H9 (cell line): ENCODE measurements around the gene FPGS. TPM values are rescaled to one million over a fixed set of nuclear protein-coding genes. Genes with fewer than 3 reads are reported as not detected.
A peak's percentile ranks its signal among the peaks of the same experiment; 100 is the strongest.

ENCODE experiments used
- DNase-seq: peaks from one replicate; pipeline ENCODE4 v3.0.0-alpha.2; 2017
- H2AFZ ChIP-seq: one replicate; pipeline ENCODE4 v1.6.1; 2013; ENCODE audit warnings: mild to moderate bottlenecking, low read length, control low read depth, moderate library complexity
- H2AK5ac ChIP-seq: 2 replicates; pipeline ENCODE4 v1.6.1; 2013; ENCODE audit warnings: low read length, control low read depth, mixed read lengths; ENCODE audit not compliant: insufficient read length
- H2BK120ac ChIP-seq: one replicate; pipeline ENCODE4 v1.6.1; 2013; ENCODE audit warnings: low read depth, mild to moderate bottlenecking, low read length, control low read depth, inconsistent platforms; ENCODE audit not compliant: poor library complexity, severe bottlenecking
- H2BK12ac ChIP-seq: 2 replicates; pipeline ENCODE4 v1.6.1; 2013; ENCODE audit warnings: low read length, control low read depth, mixed read lengths, low read depth; ENCODE audit not compliant: insufficient read length
- H2BK15ac ChIP-seq: 2 replicates; pipeline ENCODE4 v1.6.1; 2013; ENCODE audit warnings: low read depth, low read length, control low read depth
- H2BK20ac ChIP-seq: one replicate; pipeline ENCODE4 v1.6.1; 2013; ENCODE audit warnings: low read depth, mild to moderate bottlenecking, low read length, control low read depth, inconsistent platforms; ENCODE audit not compliant: poor library complexity, severe bottlenecking
- H2BK5ac ChIP-seq: 2 replicates; pipeline ENCODE4 v1.6.1; 2013; ENCODE audit warnings: low read length, control low read depth, mixed read lengths; ENCODE audit not compliant: insufficient read length
- H3K14ac ChIP-seq: 2 replicates; pipeline ENCODE4 v1.6.1; 2013; ENCODE audit warnings: low read length, control low read depth; ENCODE audit not compliant: insufficient read depth
- H3K18ac ChIP-seq: 2 replicates; pipeline ENCODE4 v1.6.1; 2013; ENCODE audit warnings: low read depth, mild to moderate bottlenecking, mixed read lengths, low read length, control low read depth; ENCODE audit not compliant: insufficient read length
- H3K23ac ChIP-seq: 2 replicates; pipeline ENCODE4 v1.6.1; 2013; ENCODE audit warnings: low read length, control low read depth, mixed read lengths, low read depth; ENCODE audit not compliant: insufficient read length
- H3K23me2 ChIP-seq: 2 replicates; pipeline ENCODE4 v1.6.1; 2013; ENCODE audit warnings: low read depth, mild to moderate bottlenecking, mixed read lengths, low read length, control low read depth; ENCODE audit not compliant: insufficient read length, poor library complexity, severe bottlenecking
- H3K27ac ChIP-seq: 2 replicates; pipeline ENCODE4 v1.5.1; 2013; ENCODE audit warnings: low read length, control low read depth, mixed read lengths, low read depth; ENCODE audit not compliant: insufficient read length
- H3K27me3 ChIP-seq: 2 replicates; pipeline ENCODE4 v1.6.1; 2013; ENCODE audit warnings: low read length, control low read depth, inconsistent platforms; ENCODE audit not compliant: insufficient read depth
- H3K4ac ChIP-seq: 2 replicates; pipeline ENCODE4 v1.6.1; 2013; ENCODE audit warnings: low read depth, mild to moderate bottlenecking, control low read depth, inconsistent platforms, low read length, moderate library complexity
- H3K4me1 ChIP-seq: 2 replicates; pipeline ENCODE4 v1.6.1; 2013; ENCODE audit warnings: low read length, control low read depth, inconsistent platforms; ENCODE audit not compliant: insufficient read depth
- H3K4me2 ChIP-seq: 2 replicates; pipeline ENCODE4 v1.6.1; 2013; ENCODE audit warnings: low read length, control low read depth, mixed read lengths; ENCODE audit not compliant: insufficient read length, insufficient read depth
- H3K56ac ChIP-seq: 2 replicates; pipeline ENCODE4 v1.6.1; 2013; ENCODE audit warnings: low read depth, mild to moderate bottlenecking, mixed read lengths, low read length, control low read depth; ENCODE audit not compliant: insufficient read length
- H3K79me1 ChIP-seq: 2 replicates; pipeline ENCODE4 v1.6.1; 2013; ENCODE audit warnings: low read depth, mild to moderate bottlenecking, moderate library complexity, low read length, control low read depth, inconsistent platforms; ENCODE audit not compliant: insufficient read depth, poor library complexity, severe bottlenecking
- H3K79me2 ChIP-seq: 2 replicates; pipeline ENCODE4 v1.6.1; 2013; ENCODE audit warnings: low read length, control low read depth, inconsistent platforms; ENCODE audit not compliant: insufficient read depth
- H3K9ac ChIP-seq: 2 replicates; pipeline ENCODE4 v1.6.1; 2013; ENCODE audit warnings: low read length, control low read depth, mixed read lengths; ENCODE audit not compliant: insufficient read length; ENCODE audit errors: extremely low read depth
- H3K9me3 ChIP-seq: one replicate; pipeline ENCODE4 v1.6.1; 2013; ENCODE audit warnings: low read depth, low read length, inconsistent platforms; ENCODE audit not compliant: control insufficient read depth
- H3T11ph ChIP-seq: one replicate; pipeline ENCODE4 v1.6.1; 2013; ENCODE audit warnings: mild to moderate bottlenecking, low read length, control low read depth, inconsistent platforms
- H4K20me1 ChIP-seq: one replicate; pipeline ENCODE4 v1.6.1; 2013; ENCODE audit not compliant: control insufficient read depth, insufficient read length, insufficient read depth
- H4K5ac ChIP-seq: 2 replicates; pipeline ENCODE4 v1.6.1; 2013; ENCODE audit warnings: low read depth, mild to moderate bottlenecking, mixed read lengths, low read length, control low read depth; ENCODE audit not compliant: insufficient read length
- H4K8ac ChIP-seq: replicated peaks from 2 replicates; pipeline ENCODE4 v1.6.1; 2013; ENCODE audit warnings: low read length, control low read depth, mixed read lengths, low read depth; ENCODE audit not compliant: insufficient read length
- H4K91ac ChIP-seq: 2 replicates; pipeline ENCODE4 v1.6.1; 2013; ENCODE audit warnings: low read depth, mild to moderate bottlenecking, moderate library complexity, mixed read lengths, low read length, control low read depth; ENCODE audit not compliant: insufficient read length
- H3K27ac Mint-ChIP-seq, 3 experiments: 2 replicates in 2 of 3; 3 replicates in 1 of 3; pipeline ENCODE4 v1.8.0; 2020 to 2021; ENCODE audit warnings: mixed read lengths in 3 of 3, mild to moderate bottlenecking in 1 of 3, moderate library complexity in 1 of 3
- H3K27me3 Mint-ChIP-seq: 2 replicates; pipeline ENCODE4 v1.8.0; 2021; ENCODE audit warnings: low read depth, mild to moderate bottlenecking, moderate library complexity, mixed read lengths
- H3K36me3 Mint-ChIP-seq, 3 experiments: 2 replicates in 2 of 3; 3 replicates in 1 of 3; pipeline ENCODE4 v1.8.0; 2020 to 2021; ENCODE audit warnings: low read depth in 3 of 3, mixed read lengths in 3 of 3; ENCODE audit not compliant: insufficient read depth in 1 of 3
- H3K4me1 Mint-ChIP-seq, 2 experiments: 2 replicates each; pipeline ENCODE4 v1.8.0; 2020; ENCODE audit warnings: mixed read lengths in 2 of 2
- H3K4me3 Mint-ChIP-seq, 2 experiments: 2 replicates in 1 of 2; 3 replicates in 1 of 2; pipeline ENCODE4 v1.8.0; 2020 to 2021; ENCODE audit warnings: mild to moderate bottlenecking in 2 of 2, mixed read lengths in 2 of 2, moderate library complexity in 1 of 2
- H3K9me3 Mint-ChIP-seq, 2 experiments: 2 replicates in 1 of 2; 3 replicates in 1 of 2; pipeline ENCODE4 v1.8.0; 2020; ENCODE audit warnings: mild to moderate bottlenecking in 2 of 2, mixed read lengths in 2 of 2, moderate library complexity in 1 of 2
- CTCF ChIP-seq: fragments of 200-600 bp; sonication (generic); conservative IDR thresholded peaks from 3 replicates; pipeline ENCODE4 v1.8.0; 2021; ENCODE audit warnings: antibody characterized with exemption, mild to moderate bottlenecking
- WGBS: extraction: QIAGEN DNeasy Blood & Tissue Kit; methylation state at CpG from one replicate; pipeline ENCODE4 v1.1.7; 2013; ENCODE audit warnings: missing lambda C conversion rate, low lambda C conversion rate, mixed read lengths; ENCODE audit not compliant: insufficient read length; ENCODE audit errors: extremely low coverage; 5-methylcytosine and 5-hydroxymethylcytosine counted together
- total RNA-seq: library from RNA; stranded (reverse); gene quantifications from 2 replicates; pipeline ENCODE4 v1.2.1, GENCODE V29; 2021

Gene FPGS
- total RNA-seq, 1 experiment from 2014 or later = 68.4 TPM

GRCh38 chr9:127814619-127815511 is 12.2 kb downstream of the FPGS start:
- H3K79me1 ChIP-seq = no peaks in the 10 kb centered on the region
- no peak overlapping the region for H2BK15ac ChIP-seq
- H4K91ac ChIP-seq = no peak overlapping the region
- H3K9me3 ChIP-seq = no peaks in the 10 kb centered on the region
- no peak overlapping the region for H2BK20ac ChIP-seq
- H3K36me3 Mint-ChIP-seq = peaks cover 0 to 48% (median 39%) of the 10 kb centered on the region in 3 experiments; a peak in 5 of 7 replicates
- H3K56ac ChIP-seq = no peak overlapping the region
- peak overlapping the region in 1 of 3 experiments; percentile 87; a peak in 1 of 7 replicates for H3K27ac Mint-ChIP-seq
- H4K5ac ChIP-seq = no peak overlapping the region
- no peaks in the 10 kb centered on the region for H3K79me2 ChIP-seq
- DNase-seq = peak; percentile 26
- H4K8ac ChIP-seq = no peak overlapping the region
- no peak overlapping the region for H3K18ac ChIP-seq
- no peaks in the 10 kb centered on the region for H3K9me3 Mint-ChIP-seq
- peaks cover 2 to 3% of the 10 kb centered on the region in 2 experiments; a peak in 2 of 4 replicates for H3K4me1 Mint-ChIP-seq
- H3T11ph ChIP-seq = no peak overlapping the region
- H3K4me3 Mint-ChIP-seq = no peak overlapping the region
- WGBS = no CpG with 5 or more reads among the region's 11 CpGs
- H2BK5ac ChIP-seq = no peak overlapping the region
- no peak overlapping the region for H3K23ac ChIP-seq
- H3K27ac ChIP-seq = no peak overlapping the region
- H2AFZ ChIP-seq = no peak overlapping the region
- H2BK12ac ChIP-seq = no peak overlapping the region
- no peaks in the 10 kb centered on the region for H3K23me2 ChIP-seq
- no peak overlapping the region for H3K9ac ChIP-seq
- no peaks in the 10 kb centered on the region for H3K27me3 Mint-ChIP-seq
- H3K4me1 ChIP-seq = no peaks in the 10 kb centered on the region; the same call in 1 of the 2 replicates
- no peak overlapping the region for H2AK5ac ChIP-seq
- H3K14ac ChIP-seq = no peak overlapping the region
- H2BK120ac ChIP-seq = no peak overlapping the region
- TF ChIP-seq CTCF = no peak
- H3K27me3 ChIP-seq = no peaks in the 10 kb centered on the region
- no peak overlapping the region for H3K4me2 ChIP-seq
- H3K4ac ChIP-seq = no peak overlapping the region
- H4K20me1 ChIP-seq = no peaks in the 10 kb centered on the region
